Calu3 (cell line): ENCODE results near the gene POU1F1. TPM values are rescaled to one million over a fixed set of nuclear protein-coding genes. Genes with fewer than 3 reads are reported as not detected.

Experiments used
- BruUV-seq: library from RNA; stranded (reverse); fragments of 400-500 nt; replicated peaks from 2 replicates; lab custom pipeline; 2021; lab: Mats Ljungman, UMichigan
- CTCF ChIA-PET: fragments of 300-600 bp; sonication (Branson Sonifier 250); formaldehyde crosslinking; loops from one replicate; lab custom pipeline; 2022; ENCODE audit warnings: antibody characterized with exemption; lab: Charles Lee
- DNase-seq: peaks from one replicate; pipeline ENCODE4 v3.0.0; 2022
- H3K27ac Mint-ChIP-seq: one replicate; pipeline ENCODE4 v1.8.0; 2022; ENCODE audit warnings: mixed read lengths; ENCODE audit not compliant: unreplicated experiment
- H3K27me3 Mint-ChIP-seq: one replicate; pipeline ENCODE4 v1.8.0; 2022; ENCODE audit warnings: mixed read lengths; ENCODE audit not compliant: unreplicated experiment
- H3K36me3 Mint-ChIP-seq: one replicate; pipeline ENCODE4 v1.8.0; 2022; ENCODE audit warnings: mild to moderate bottlenecking, moderate library complexity, mixed read lengths; ENCODE audit not compliant: insufficient read depth, unreplicated experiment
- H3K4me1 Mint-ChIP-seq: one replicate; pipeline ENCODE4 v1.8.0; 2022; ENCODE audit warnings: mild to moderate bottlenecking, low read depth, mixed read lengths; ENCODE audit not compliant: unreplicated experiment
- H3K4me3 Mint-ChIP-seq: one replicate; pipeline ENCODE4 v1.8.0; 2022; ENCODE audit warnings: mild to moderate bottlenecking, low read depth, moderate library complexity, mixed read lengths; ENCODE audit not compliant: unreplicated experiment
- H3K9me3 Mint-ChIP-seq: one replicate; pipeline ENCODE4 v1.8.0; 2022; ENCODE audit warnings: low read depth, mixed read lengths; ENCODE audit not compliant: unreplicated experiment
- intact Hi-C: fragments of 100-400 bp; cut with micrococcal nuclease; formaldehyde crosslinking; loops from one replicate; pipeline ENCODE4 v1.10.0; 2022; ENCODE audit not compliant: unreplicated experiment
- total RNA-seq: library from RNA; stranded (reverse); gene quantifications from 2 replicates; pipeline ENCODE4 v1.2.3, GENCODE V29; 2022
- TF ChIP-seq, protein P1 (sequence below): fragments of 200-600 bp; IDR thresholded peaks from one replicate; pipeline ENCODE4 v1.8.0; 2022; ENCODE audit warnings: antibody characterized with exemption; ENCODE audit not compliant: unreplicated experiment

Gene POU1F1
- total RNA-seq, 1 experiment from 2014 or later: not detected

DNA sequence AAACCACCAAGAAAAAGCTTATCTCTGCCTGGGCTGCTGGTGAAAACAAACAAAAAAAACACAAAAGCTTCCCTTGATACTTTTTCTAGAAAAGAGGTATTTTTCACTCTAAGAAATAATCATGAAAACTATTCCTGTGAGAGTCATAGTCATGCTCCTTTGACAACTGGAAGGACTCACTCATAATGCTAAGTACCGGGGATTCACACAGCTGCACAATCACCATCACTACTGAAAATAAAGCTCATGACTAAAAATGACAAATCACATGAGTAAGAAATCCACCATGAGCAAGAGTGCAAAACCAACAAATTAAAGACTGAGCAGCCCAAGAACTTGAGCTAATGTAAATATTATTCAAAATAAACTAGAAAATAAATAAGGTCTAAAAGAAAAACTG lies 10.6 kb upstream of the POU1F1 start:
- intact Hi-C loops: no loop called here
- CTCF ChIA-PET: no interaction called here
- no peaks in the 10 kb centered on the region for H3K36me3 Mint-ChIP-seq
- H3K4me3 Mint-ChIP-seq: no peak overlapping the region
- TF ChIP-seq, protein P1, sequence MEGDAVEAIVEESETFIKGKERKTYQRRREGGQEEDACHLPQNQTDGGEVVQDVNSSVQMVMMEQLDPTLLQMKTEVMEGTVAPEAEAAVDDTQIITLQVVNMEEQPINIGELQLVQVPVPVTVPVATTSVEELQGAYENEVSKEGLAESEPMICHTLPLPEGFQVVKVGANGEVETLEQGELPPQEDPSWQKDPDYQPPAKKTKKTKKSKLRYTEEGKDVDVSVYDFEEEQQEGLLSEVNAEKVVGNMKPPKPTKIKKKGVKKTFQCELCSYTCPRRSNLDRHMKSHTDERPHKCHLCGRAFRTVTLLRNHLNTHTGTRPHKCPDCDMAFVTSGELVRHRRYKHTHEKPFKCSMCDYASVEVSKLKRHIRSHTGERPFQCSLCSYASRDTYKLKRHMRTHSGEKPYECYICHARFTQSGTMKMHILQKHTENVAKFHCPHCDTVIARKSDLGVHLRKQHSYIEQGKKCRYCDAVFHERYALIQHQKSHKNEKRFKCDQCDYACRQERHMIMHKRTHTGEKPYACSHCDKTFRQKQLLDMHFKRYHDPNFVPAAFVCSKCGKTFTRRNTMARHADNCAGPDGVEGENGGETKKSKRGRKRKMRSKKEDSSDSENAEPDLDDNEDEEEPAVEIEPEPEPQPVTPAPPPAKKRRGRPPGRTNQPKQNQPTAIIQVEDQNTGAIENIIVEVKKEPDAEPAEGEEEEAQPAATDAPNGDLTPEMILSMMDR: no peak
- H3K4me1 Mint-ChIP-seq: no peaks in the 10 kb centered on the region
- H3K9me3 Mint-ChIP-seq: no peaks in the 10 kb centered on the region
- H3K27ac Mint-ChIP-seq: no peak overlapping the region
- no peaks in the 10 kb centered on the region for H3K27me3 Mint-ChIP-seq
- no TSS peak for BruUV-seq
- DNase-seq: no peak

DNA sequence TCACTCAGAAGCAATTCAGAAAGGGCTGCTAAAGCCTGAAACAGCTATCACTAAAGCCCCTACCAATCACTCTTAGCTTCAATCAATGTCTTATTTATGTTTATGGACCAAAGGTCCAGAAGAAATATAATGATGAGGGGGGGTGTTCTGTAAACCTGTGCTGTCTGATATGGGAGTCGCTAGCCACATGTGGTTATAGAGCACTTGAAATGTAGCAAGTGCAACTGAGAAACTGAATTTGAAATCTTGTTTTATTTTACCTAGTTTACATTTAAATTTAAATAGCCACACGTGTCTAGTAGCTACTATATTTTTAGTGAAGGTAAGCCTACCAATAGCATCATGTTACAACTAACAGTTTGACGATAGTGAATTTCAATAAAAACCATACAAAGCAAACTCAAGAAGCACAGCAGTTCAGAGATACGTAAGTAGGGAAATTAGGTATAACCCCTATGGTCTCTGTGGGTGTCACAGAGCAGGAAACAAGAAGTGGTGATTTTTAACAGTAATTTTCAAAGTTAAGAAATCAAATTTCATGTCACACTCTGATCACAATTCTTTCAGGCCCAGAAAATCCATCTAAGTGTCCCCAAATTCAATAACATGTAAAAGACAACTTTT lies 3.6 kb downstream of the POU1F1 start:
- no TSS peak for BruUV-seq
- CTCF ChIA-PET: interaction anchor here (0.6 kb wide), 1 partner anchor 182 kb away, joined by 6 read pairs; no protein-coding TSS in a partner anchor
- Mint-ChIP-seq H3K36me3 (no peaks in the 10 kb centered on the region), H3K27me3 (no peaks in the 10 kb centered on the region), H3K4me1 (no peaks in the 10 kb centered on the region), H3K4me3 (no peak overlapping the region), H3K9me3 (no peaks in the 10 kb centered on the region), H3K27ac (no peak overlapping the region)
- intact Hi-C loops: no loop called here
- TF ChIP-seq, protein P1: no peak
- no peak for DNase-seq

DNA sequence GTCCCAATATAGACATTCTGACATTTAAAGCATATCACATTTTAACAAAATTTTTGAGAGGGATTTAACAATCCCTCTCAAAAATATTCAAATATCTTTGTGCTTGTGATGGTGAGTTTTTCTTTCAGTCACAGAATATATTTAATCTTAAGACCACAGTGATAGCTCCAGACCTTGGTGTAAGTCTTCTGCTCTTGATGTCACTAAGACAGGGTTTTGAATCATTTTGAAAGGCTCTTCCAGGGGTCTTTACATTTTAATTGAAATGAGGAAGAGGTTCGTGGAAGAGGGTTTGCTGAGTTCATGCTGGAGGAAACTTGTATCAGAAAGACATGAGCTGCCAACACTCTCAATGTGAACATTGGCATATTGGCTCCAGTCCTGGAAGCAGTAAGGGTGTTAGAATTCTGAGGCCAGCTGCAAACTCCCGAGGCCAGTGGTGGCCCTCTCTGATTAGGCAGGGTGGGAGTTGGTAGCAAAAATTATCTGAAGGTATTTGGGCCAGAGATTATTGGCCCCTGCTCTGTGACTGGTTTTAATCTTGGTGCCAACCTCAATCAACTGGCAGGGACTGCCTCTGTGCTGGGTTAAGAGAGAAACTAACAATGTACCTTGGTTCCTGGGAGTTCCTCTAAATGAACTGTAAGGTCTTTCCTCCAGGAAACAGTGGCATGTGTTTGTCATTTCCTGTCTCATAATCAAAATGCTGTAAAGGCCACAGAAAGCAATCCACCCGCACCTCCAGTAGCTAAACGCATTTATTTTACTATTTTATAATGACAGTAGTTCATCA lies 5.3 kb downstream of the POU1F1 start:
- intact Hi-C loops: no loop called here
- BruUV-seq: no TSS peak
- H3K27me3 Mint-ChIP-seq: no peaks in the 10 kb centered on the region
- H3K9me3 Mint-ChIP-seq: no peaks in the 10 kb centered on the region
- H3K36me3 Mint-ChIP-seq: no peaks in the 10 kb centered on the region
- no peak overlapping the region for H3K27ac Mint-ChIP-seq
- CTCF ChIA-PET: no interaction called here
- DNase-seq: no peak
- TF ChIP-seq, protein P1: no peak
- H3K4me1 Mint-ChIP-seq: no peaks in the 10 kb centered on the region
- H3K4me3 Mint-ChIP-seq: no peak overlapping the region

DNA sequence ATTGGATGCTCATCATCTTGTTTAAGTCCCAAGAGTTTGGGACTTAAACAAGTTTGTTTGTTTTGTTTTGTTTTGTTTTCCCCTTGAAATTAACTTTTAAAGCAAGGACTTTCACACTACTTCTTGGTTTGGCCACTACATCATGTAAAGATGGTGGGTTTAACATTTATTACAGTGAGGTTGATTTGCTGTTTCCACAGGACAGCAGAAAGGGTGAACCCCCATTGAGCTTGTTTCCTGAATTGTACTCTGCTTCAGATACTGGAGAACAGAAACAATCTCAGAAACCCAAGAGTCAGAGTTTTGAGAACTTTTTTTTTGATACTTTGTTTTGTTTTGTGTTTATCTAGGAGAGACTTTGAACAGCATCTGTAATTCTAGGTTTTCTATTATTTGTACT lies 6.7 kb downstream of the POU1F1 start:
- Mint-ChIP-seq H3K9me3 (no peaks in the 10 kb centered on the region), H3K4me3 (no peak overlapping the region), H3K27me3 (no peaks in the 10 kb centered on the region), H3K4me1 (no peaks in the 10 kb centered on the region), H3K27ac (no peak overlapping the region), H3K36me3 (no peaks in the 10 kb centered on the region)
- no TSS peak for BruUV-seq
- intact Hi-C loops: loop anchor here (10.0 kb wide), 1 partner anchor 495 kb away; no protein-coding TSS in a partner anchor
- TF ChIP-seq, protein P1: no peak
- no peak for DNase-seq
- CTCF ChIA-PET: no interaction called here
